Mesendoderm (in vitro differentiated cells): ENCODE data around the gene KLHL18. TPM values are rescaled to one million over a fixed set of nuclear protein-coding genes. Genes with fewer than 3 reads are reported as not detected.

ENCODE experiments used
- small RNA-seq: library from polyadenylated mRNA; stranded (forward); fragments of <200 nt; extraction: miRNeasy Mini kit (QIAGEN cat#:217004); gene quantifications from one replicate; pipeline ENCODE3, GENCODE V24; 2013; ENCODE audit not compliant: insufficient read depth

KLHL18 gene

Small RNA genes within 50 kb of the gene (small RNA-seq; reads per million reads assigned to genes)
- gene SNORD13P3 = not detected
